Astrocyte of the cerebellum (primary cell): ENCODE results near the gene STXBP1.

Source experiments
- DNase-seq: peaks from one replicate; pipeline ENCODE4 v3.0.0-alpha.2; 2011; ENCODE audit warnings: low read depth
- H3K4me3 ChIP-seq: 2 replicates; pipeline ENCODE4 v1.5.1; 2011; ENCODE audit warnings: mild to moderate bottlenecking, low read depth, low read length, moderate library complexity
- CTCF ChIP-seq: IDR thresholded peaks from 2 replicates; pipeline ENCODE4 v1.5.1; 2012; ENCODE audit warnings: low read length, low read depth, moderate library complexity, mild to moderate bottlenecking; ENCODE audit errors: missing control alignments
- in situ Hi-C: cut with HindIII; loops from 2 replicates; pipeline ENCODE4 v1.10.0; 2017; ENCODE audit warnings: low sequenced_read_pairs

The STXBP1 gene

GRCh38 chr9:127716412-127716811 is 104.3 kb downstream of the STXBP1 start:
- in situ Hi-C loops: no loop called here
- DNase-seq: no peak
- H3K4me3 ChIP-seq: peak overlapping the region; percentile 85
- TF ChIP-seq CTCF: no peak

GRCh38 chr9:127717766-127718165 is 105.7 kb downstream of the STXBP1 start:
- no peak for DNase-seq
- TF ChIP-seq CTCF: no peak
- in situ Hi-C loops: no loop called here
- H3K4me3 ChIP-seq: no peak overlapping the region

DNA sequence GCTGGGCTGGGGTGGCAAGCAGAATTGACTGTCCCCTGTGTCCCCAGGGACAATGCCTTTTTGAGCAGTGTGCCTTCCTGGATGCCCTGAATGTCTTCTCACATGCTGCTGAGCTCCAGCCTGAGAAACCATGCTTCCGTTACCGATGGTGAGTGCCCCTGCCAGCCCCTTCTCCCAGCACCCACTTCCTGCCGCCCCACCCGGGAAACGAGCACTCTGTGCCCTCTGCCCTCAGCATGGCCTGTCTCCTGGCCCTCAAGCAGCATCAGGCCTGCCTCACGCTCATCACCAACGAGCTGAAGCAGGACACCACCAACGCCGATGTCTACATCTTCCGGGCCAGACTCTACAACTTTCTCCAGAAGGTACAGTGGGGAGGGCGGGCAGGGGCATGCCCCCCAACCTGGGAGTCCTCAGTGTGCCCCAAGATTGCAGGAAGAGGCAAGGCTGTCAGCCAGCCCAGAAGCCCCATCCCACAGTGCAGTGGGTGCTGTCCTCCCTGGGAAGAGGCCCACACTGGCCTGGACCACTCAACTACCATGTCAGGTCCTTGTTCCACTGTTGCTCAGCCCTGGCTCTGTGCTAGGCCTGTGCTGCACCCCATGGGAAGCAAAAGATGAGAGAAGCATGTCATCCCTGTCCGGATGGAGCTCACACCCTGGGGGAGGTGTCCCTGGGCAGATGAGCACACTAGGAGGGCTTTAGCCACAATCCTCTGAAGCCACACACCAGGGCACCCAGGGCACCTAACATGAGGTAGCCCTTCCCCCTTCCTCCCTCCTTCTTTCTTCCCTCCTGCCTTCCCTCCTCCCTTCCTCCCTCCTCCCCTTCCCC is 108.2 kb downstream of the STXBP1 start:
- no peak for TF ChIP-seq CTCF
- in situ Hi-C loops: no loop called here
- DNase-seq: no peak
- H3K4me3 ChIP-seq: no peak overlapping the region

GRCh38 chr9:127720865-127721227 is 108.8 kb downstream of the STXBP1 start:
- no peak overlapping the region for H3K4me3 ChIP-seq
- in situ Hi-C loops: no loop called here
- DNase-seq: no peak
- no peak for TF ChIP-seq CTCF

- in situ Hi-C loops: no loop called here
- H3K4me3 ChIP-seq: no peak overlapping the region
- TF ChIP-seq CTCF: no peak
- DNase-seq: no peak
These were observed 109.3 kb downstream of the STXBP1 start for GRCh38 chr9:127721391-127721821.

DNA sequence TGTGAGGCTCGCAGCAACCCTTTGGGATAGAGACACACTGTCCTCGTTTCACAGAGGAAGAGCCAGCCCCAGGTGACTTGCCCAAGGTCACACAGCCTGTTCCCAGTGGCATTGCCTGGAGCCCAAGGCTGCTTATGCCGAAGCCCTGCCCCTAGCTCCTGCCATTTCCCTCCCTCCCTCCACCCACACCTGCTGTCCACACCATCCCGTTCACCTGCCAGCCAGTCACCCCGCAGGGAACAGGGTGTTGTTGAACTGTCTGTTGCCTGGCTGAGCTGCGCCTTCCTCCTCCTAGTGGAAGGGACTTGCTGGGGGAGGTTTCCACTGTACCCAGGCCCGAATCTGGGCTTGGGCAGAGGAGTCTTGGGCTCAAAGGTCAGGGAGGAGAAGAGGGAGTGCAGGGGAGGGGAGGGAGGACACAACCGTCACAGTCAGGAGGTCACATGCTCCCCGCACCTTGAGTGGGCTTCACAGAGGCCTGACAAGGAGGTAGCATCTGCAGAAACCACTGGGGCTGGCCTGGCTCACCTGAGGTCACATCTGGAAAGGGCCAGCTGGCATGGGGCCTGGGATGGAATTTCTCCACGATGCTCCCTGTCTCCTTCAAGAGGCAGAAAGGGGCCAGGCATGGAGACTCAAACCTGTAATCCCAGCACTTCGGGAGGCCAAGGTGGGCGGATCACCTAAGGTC is 110.1 kb downstream of the STXBP1 start:
- TF ChIP-seq CTCF: no peak
- no peak for DNase-seq
- in situ Hi-C loops: no loop called here
- H3K4me3 ChIP-seq: no peak overlapping the region
